Right renal cortex interstitium (tissue), 3 donors: ENCODE results near the gene RNF152. TPM values are rescaled to one million over a fixed set of nuclear protein-coding genes. Genes with fewer than 3 reads are reported as not detected.

Experiments used
- DNase-seq, 3 donors: peaks; one replicate each; pipeline ENCODE4 v3.0.0-alpha.2; 2013; ENCODE audit warnings: low read depth in 3 of 3, low spot score in 2 of 3
- polyA plus RNA-seq, 3 donors: library from polyadenylated mRNA; unstranded; fragments of 120-200 nt; gene quantifications; one replicate each; pipeline ENCODE4 v1.2.1, GENCODE V29; 2013; ENCODE audit not compliant: insufficient read length in 3 of 3

The RNF152 gene
- 1 to 10 TPM; 7.2 to 9.2 (median 7.6) TPM for polyA plus RNA-seq

GRCh38 chr18:61892683-61893308 is at the start of gene RNF152:
RNF152 (minus strand) TSS chr18:61893007; CDS start chr18:61816463, 76,544 bp downstream.
- DNase-seq: no peak

GRCh38 chr18:61941948-61942471 is 49.2 kb upstream of the RNF152 start:
- DNase-seq: no peak

- no peak for DNase-seq
Measured at GRCh38 chr18:61939046-61939674, 46.4 kb upstream of the RNF152 start.

- DNase-seq: no peak
Measured at GRCh38 chr18:61935362-61935761, 42.6 kb upstream of the RNF152 start.

DNA sequence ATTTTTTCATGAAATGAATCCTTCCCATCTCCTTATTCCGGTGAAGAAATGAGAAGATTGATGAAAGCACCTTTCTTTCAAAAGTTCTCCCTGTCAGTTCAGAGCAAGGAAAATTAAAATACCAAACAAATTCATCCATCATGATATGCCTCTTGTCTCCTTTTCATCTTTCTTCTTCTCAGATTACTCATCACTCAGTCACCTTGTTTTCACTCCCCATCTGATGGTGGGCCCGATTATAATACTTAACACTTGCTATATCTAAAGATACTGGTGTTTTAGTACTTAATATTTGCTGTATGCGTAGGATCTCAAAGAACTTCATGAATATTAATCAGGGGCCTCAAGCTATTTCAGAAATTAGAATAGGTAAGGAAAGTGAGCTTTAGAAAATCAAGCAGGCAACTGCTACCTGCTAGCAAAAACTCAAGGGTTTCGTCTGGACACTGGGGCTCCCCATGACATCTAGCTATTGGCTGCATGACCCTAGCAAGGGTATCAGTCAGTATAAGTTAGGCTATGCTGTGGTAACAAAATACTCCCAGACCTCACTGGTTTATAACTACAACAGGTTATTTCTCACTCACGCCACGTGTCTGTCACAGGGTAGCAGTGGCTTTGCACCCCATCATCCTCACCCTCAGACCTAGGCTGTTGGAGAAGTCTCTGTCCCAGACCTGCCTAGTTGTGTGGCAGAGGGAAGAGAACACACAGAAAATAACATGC is 39.0 kb upstream of the RNF152 start:
- DNase-seq: no peak

DNA sequence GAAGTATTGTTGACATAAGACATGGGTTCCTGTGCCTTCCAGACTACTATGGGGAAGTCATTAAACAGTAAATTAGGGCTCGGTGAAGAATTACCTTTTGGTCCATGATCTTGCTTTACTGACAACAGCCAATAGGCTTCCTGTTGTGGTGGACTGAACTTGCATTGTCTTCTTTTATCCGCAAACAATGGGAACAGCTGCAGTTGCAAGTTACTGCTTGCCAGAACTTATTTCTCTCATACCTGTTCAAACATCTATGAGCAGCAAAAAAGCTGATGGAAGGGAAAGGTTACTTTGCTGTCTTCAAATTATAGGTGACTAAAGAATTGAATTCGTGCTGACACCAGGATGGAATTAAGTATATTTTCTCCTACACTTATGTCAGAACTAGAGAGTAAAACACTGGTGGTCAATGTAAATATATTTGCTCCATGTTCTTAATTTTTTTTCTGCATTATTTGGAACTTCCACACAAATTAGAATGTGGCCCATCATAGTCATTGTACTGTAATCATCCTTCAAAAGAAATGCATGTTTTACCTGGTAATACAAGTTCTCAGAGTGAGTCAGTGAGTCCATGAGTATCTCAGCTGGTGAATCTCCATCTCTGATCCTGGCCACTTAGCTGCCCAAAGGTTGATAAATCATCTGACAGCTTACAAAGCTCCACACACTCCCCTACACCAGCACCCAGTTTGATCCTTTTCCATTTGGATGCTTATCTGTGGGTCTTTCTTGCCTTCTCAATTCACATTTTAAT is 37.3 kb upstream of the RNF152 start:
- no peak for DNase-seq

GRCh38 chr18:61926532-61926931 is 33.7 kb upstream of the RNF152 start:
- DNase-seq: no peak

DNA sequence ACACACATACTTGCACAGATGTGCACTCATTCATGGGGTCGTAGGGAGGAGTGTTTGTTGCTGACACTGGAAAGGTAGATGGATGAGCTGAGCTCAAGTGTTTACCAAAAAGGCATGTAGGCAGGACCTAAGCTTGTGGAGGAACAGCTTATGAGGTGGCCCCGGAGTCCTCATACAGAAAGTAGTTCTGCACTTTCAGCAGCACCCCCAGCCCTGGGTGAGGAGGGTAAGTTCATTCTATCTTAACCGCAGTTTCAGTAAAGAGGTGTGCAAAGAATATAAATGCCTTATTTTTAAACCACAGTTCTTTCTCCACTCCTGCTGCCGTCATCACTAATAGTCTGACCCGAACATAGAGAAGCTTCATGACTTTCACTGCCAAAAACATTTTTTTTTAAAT is 31.7 kb upstream of the RNF152 start:
- DNase-seq: no peak

DNA sequence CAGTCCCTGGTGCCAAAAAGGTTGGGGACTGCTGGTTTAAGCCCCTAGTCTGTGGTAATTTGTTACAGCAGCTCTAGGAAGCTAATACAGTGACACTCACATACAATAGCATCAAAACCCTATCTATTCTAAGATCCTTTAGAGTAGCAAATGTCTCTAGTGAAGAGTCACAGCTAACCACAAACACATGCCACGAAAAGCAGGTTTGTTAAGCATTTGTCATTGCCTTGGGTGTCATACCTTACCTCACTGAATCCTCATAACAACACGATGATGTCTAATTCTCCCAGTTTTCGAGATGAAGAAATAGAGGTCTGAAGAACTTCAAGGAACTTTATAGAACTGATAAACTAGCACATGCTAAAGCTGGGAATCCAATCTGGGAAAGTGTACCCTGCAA is 29.6 kb upstream of the RNF152 start:
- no peak for DNase-seq

DNA sequence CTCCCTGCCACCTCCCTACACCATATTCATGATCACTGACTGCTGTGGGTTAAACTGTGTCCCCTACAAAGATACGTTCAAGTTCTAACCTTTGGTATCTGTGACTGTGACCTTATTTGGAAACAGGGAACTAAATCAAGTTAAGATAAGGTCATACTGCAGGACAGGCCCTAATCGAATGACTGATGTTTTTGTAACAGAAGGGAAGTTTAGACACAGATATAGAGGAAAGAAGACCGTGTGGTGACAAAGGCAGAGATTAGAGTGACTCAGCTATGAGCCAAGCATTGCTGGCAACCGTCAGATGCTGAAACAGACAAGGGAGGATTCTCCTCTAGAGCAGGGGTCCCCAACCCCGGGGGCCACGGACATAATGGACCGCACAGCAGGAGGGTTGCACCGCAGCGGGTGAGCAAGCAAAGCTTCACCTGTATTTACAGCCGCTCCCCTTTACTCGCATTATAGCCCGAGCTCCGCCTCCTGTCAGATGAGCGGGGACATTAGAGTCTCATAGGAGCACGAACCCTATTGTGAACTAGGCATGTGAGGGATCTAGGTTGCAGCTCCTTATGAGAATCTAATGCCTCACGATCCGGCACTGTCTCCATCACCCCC is 28.9 kb upstream of the RNF152 start:
- DNase-seq: no peak

DNA sequence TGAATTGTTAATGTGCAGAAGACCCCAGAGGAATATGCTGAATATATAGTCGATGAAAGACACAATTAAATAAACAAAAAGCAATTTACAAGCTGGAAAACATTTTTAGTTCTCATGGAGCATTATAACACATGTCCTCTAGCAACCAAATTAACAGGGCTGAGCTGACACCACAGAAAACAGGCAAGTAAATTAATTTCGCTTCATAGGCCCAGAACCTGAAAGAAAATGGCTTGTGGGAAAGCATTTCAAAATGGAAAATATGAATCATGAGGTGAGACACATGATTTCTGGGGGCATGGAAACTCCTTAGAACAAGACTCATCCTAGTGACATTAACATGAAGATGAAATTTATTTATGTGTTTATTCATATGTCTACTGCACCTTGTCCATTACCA is 25.0 kb upstream of the RNF152 start:
- no peak for DNase-seq

DNA sequence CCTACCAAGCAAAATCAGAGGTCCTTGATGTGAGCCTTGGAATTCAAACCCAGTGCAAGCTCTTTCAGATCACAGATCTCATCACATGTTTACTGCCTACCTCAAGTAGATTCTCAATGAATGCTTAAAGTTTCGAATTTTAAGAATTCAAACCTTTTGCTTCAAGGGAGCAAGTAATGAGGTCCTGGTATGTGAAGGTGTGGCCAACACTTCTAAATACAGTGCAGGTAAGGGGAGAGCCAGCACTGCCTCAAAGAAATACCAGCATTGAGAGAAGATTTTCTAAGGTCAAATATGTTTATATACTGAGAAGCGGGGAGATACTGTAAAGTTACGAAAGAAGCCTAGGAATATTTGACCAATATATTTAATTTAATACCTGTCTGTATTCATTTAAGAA is 19.7 kb upstream of the RNF152 start:
- DNase-seq: no peak

DNA sequence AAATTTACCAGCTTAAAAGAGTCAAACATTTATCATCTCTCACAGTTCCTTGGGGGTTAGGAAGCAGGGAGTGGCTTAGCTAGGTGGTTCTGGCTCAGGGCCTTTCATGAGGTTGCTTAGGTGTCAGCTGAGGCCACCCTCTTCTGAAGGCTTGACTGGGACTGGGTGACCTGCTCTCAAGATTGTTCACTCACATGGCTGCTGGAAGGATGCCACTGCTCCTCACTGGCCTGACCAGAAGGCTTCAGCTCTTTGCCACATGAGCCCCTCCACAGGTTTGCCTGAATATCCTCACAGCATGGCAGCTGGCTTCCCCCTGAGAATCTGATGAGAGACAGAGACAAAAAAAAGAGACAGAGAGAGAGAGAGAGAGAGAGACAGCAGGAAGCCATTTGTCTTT is 17.3 kb upstream of the RNF152 start:
- no peak for DNase-seq

DNA sequence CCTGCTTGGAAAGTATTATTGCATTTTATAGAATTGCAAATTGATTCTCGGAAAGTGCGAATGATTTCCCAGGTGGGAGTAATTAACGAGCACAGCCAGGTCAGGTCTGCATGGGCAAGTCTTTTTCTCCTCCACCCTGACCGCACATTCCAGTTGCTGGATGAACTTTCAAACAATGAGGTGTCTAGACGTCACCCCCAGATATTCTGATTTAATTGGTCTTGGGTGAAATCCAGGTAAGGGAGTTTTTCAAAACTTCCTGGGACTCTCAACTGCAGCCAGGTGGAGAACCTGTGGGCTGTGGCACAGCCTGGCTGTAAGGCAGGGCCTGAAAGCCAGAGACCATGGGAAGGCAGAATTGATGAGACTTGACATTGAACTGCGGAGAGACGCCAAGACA is 15.9 kb upstream of the RNF152 start:
- no peak for DNase-seq

DNA sequence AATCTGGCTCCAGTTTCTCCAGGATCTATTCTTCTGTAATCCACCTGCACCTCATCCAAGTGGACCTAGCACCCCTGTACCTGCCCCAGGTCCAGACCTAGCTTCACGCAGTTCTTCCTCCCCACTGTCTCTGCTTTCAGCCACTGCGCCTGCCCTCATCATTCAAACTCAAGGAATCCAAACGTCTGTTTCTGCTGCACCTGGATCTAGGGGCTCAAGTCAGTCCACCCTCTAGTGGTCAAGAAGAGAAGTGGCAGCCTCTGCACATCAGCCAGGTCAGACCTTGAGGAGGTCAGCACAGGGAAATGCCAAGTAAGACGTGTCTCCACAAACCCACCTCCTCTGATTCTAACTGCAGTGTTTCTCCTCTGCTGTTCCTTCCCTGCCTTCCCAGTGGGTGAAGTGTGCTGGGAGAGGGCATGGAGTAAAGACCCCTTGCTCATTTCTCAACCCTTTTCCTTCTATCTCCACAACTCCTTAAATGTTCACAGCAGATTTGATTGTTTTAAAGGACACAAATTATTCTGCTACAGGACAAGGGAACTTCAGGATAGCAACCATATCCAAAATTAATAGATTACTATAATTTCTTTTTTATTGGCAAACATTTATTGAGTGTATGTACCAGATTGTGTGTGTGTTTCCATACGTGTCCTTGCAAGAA is 8.6 kb upstream of the RNF152 start:
- DNase-seq: no peak

- DNase-seq: no peak
Measured at GRCh38 chr18:61900504-61901281, 7.9 kb upstream of the RNF152 start.

GRCh38 chr18:61898640-61899101 is 5.9 kb upstream of the RNF152 start:
- DNase-seq: no peak

DNA sequence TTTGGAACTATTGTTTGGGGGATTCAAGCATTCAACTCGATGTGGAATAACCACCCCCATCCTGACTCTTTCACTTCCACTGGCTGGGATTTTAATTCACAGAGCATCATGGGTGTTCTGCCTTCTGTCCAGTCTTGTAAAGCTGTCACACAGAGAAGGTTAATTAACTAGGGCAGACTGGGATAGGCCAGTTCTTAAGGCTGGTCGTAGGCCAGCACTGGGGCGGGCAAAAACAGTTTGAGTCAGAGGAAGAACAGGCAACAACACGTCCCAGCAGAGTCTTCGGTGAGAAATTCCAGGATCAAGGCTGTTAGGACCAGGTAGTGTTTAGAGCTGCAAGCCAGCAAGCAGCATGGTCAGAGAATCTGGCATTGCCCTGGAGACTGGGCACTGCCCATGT is 4.0 kb upstream of the RNF152 start:
- DNase-seq: peak in 1 of 3 donors; percentile 12

GRCh38 chr18:61896118-61896517 is 3.3 kb upstream of the RNF152 start:
- no peak for DNase-seq
